Adrenal gland (tissue), 5 donors: ENCODE data around the gene RBM17.

ENCODE experiments used
- POLR2A ChIP-seq, 2 donors: fragments of 450-650 bp; IDR thresholded peaks; one replicate each; pipeline ENCODE4 v1.6.1; 2017; ENCODE audit warnings: antibody characterized with exemption in 2 of 2, mild to moderate bottlenecking in 2 of 2, moderate library complexity in 1 of 2
- TF ChIP-seq, protein P1 (sequence below), 6 experiments: fragments of 450-650 bp in 4 of 6; fragments of 200-600 bp in 2 of 6; sonication (generic) in 1 of 6; IDR thresholded peaks; 1 replicate in 5 of 6; 2 replicates in 1 of 6; pipeline versions ENCODE4 v1.5.1 to v1.8.0; 2016 to 2021; ENCODE audit warnings: antibody characterized with exemption in 6 of 6, mild to moderate bottlenecking in 2 of 6, moderate library complexity in 1 of 6
- donor health status: DM: no; HTN: no; CAD: no.

- TF ChIP-seq, protein P1, sequence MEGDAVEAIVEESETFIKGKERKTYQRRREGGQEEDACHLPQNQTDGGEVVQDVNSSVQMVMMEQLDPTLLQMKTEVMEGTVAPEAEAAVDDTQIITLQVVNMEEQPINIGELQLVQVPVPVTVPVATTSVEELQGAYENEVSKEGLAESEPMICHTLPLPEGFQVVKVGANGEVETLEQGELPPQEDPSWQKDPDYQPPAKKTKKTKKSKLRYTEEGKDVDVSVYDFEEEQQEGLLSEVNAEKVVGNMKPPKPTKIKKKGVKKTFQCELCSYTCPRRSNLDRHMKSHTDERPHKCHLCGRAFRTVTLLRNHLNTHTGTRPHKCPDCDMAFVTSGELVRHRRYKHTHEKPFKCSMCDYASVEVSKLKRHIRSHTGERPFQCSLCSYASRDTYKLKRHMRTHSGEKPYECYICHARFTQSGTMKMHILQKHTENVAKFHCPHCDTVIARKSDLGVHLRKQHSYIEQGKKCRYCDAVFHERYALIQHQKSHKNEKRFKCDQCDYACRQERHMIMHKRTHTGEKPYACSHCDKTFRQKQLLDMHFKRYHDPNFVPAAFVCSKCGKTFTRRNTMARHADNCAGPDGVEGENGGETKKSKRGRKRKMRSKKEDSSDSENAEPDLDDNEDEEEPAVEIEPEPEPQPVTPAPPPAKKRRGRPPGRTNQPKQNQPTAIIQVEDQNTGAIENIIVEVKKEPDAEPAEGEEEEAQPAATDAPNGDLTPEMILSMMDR (IDR thresholded peaks at IDR 0.05): no peak
- TF ChIP-seq POLR2A (IDR thresholded peaks at IDR 0.05): no peak
These were observed 73.1 kb downstream of the RBM17 start for GRCh38 chr10:6161921-6162320.
